Neuron (in vitro differentiated cells): ENCODE measurements around the gene PRKCZ.

ENCODE experiments used
- H2AFZ ChIP-seq: one replicate; pipeline ENCODE4 v1.6.1; 2013; ENCODE audit warnings: low read depth, mild to moderate bottlenecking, inconsistent platforms, low read length, moderate library complexity
- H3K27me3 ChIP-seq: one replicate; pipeline ENCODE4 v1.6.1; 2013; ENCODE audit warnings: low read length; ENCODE audit not compliant: insufficient read depth
- H3K36me3 ChIP-seq: one replicate; pipeline ENCODE4 v1.6.1; 2013; ENCODE audit warnings: low read length; ENCODE audit not compliant: insufficient read depth
- H3K4me1 ChIP-seq: one replicate; pipeline ENCODE4 v1.6.1; 2013; ENCODE audit warnings: low read length; ENCODE audit not compliant: insufficient read depth
- H3K4me3 ChIP-seq: 2 replicates; pipeline ENCODE4 v1.5.1; 2013; ENCODE audit warnings: mild to moderate bottlenecking, low read length, moderate library complexity
- H3K9me3 ChIP-seq: one replicate; pipeline ENCODE4 v1.6.1; 2013; ENCODE audit warnings: low read length

Gene PRKCZ

DNA sequence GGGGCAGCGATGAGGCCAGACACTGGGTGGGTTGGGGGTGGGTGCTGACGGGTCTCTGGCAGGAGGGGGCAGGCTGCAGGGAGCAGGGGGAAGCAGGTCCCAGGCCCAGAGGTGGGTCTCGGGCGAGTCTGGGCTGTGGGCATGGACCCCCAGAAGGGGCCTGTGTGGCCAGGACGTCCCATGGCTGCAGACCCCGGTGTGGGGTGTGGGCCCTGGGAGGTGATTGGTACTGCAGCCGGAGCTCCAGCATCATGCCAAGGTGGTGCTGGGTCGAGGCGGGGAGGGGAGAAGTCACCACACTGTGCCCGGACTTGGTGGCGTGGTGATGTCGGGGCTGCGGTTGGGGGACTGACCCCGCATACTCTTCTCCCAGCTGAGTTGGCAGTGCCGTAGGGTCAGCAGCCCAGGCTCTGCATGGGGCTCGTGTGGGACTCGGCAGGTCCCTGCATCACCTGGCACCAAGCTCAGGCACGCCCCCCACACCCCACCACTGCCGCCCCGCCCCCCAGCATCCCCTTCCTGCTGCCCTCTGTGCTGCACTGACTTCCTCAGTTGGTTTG, 31.2 kb downstream of the PRKCZ start:
- Histone ChIP-seq H3K4me1 (no peaks in the 10 kb centered on the region), H3K36me3 (no peaks in the 10 kb centered on the region), H3K27me3 (peaks cover 9% of the 10 kb centered on the region)

DNA sequence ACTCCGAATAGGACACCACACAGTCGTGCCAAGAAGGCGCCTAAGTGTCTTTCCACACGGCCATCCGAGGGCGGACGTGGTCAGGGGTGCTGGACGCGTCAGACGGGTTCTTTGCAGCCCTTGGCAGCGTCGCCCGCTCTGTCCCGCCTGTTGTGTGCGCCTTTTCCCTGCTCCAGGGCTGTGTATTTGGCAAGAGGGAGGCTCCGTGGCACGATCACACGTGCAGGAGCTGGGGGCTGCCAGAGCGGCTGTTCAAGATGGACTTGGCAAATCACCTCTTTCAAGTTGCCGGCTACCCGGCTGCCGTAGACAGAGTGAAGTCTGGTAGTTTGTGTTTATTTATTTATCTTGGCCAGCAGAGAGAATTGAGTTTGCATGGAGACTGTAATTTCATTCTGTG, 31.9 kb downstream of the PRKCZ start:
- Histone ChIP-seq H3K36me3 (no peaks in the 10 kb centered on the region), H3K9me3 (peaks cover 14% of the 10 kb centered on the region), H3K4me3 (no peak overlapping the region), H3K27me3 (peaks cover 9% of the 10 kb centered on the region), H3K4me1 (peaks cover 5% of the 10 kb centered on the region), H2AFZ (no peak overlapping the region)

More for the DNA sequence above, 31.2 kb downstream of the PRKCZ start:
- Histone ChIP-seq H2AFZ (no peak overlapping the region), H3K4me3 (no peak overlapping the region), H3K9me3 (peaks cover 17% of the 10 kb centered on the region)

DNA sequence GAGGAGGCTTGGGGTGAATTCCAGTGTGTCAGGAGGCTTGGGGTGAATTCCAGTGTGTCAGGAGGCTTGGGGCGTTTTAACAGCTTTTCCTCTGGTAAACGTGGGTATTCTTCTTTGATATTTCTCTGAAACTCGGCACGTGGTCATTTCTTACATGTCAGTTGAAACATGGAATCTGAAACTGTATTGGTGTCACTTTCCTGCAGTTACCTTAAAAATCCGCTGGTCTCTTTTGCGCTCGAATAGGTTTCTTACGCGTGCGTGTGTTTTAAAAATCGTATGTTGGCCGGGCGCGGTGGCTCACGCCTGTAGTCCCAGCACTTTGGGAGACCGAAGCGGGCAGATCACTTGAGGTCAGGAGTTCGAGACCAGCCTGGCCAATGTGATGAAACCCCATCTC, 33.5 kb downstream of the PRKCZ start:
- Histone ChIP-seq H2AFZ (no peak overlapping the region), H3K36me3 (no peaks in the 10 kb centered on the region), H3K4me1 (peaks cover 5% of the 10 kb centered on the region), H3K4me3 (no peak overlapping the region), H3K27me3 (peaks cover 11% of the 10 kb centered on the region), H3K9me3 (peaks cover 11% of the 10 kb centered on the region)

DNA sequence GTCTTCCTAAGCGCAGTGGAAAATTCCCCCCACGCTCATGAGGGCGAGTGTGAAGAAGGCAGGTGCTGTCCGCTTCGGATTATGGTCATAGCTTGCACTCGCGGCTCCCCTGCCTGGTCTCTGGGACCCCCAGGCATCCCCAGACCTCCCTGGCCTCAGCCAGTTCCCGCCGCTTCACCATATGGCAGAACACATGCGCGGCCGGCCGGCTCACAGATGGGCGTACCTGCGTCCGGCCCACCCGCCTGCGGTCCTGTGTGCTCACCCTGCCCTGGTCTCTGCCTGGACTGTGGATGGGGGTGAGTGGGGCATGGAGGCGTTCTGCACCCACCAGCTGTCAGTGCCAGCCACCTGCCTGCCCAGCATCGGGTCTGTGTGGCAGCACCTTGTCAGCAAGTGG, 34.1 kb downstream of the PRKCZ start:
- Histone ChIP-seq H3K4me1 (peaks cover 5% of the 10 kb centered on the region), H2AFZ (no peak overlapping the region), H3K9me3 (peaks cover 8% of the 10 kb centered on the region), H3K27me3 (peaks cover 13% of the 10 kb centered on the region), H3K4me3 (no peak overlapping the region), H3K36me3 (no peaks in the 10 kb centered on the region)

DNA sequence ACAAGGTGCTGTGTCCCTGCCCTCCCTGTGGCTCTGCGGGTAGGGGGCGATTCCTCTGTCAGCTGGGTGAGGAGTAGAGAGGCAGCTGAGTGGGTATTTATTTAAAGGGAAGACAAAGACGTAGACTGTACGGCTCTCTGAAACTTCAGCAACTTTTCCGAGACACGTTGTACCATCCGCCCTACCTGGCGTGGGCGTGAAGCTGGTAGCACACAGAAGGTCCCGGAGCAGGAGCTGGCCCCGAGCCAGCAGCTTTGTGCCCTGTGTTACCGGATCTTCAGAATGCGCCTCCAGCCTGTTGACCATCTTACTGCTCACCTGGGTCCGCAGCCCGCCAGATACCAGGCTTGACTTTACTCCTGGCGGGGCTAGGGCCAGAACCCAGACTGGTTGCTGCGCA, 34.9 kb downstream of the PRKCZ start:
- Histone ChIP-seq H3K4me3 (no peak overlapping the region), H3K4me1 (peaks cover 5% of the 10 kb centered on the region), H3K9me3 (peaks cover 8% of the 10 kb centered on the region), H3K27me3 (peaks cover 15% of the 10 kb centered on the region), H3K36me3 (no peaks in the 10 kb centered on the region), H2AFZ (no peak overlapping the region)

DNA sequence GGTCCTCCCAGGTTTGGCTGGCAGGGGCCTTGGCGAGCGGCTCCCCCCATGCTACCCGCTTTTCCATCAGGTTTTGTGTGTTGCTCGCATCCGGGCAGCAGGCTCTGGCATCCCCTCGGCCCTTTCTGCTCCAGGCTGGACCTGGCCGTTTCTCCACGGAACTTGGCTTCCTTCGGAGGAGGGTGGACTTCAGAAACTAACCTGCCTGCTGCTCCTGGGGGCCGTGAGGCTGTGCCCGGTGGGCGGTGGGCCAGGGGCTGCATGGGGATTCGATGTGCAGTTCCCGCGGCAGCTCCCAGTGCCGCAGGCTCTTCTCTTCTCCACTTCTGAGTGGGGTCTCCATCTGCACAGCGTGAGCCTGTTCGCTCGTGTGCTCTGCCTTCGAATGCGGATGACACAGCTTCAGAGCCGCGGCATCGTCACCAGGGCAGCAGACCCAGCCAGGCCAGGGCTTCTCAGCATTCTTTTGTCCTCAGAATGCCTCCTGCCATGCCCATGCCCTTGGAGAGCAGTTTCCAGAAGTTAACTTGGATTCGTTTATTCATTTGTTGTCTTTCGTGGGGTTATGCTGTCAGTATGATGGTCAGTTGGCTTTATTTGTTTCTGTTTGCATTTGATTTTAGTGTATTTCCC, 36.4 kb downstream of the PRKCZ start:
- Histone ChIP-seq H3K9me3 (peaks cover 4% of the 10 kb centered on the region), H3K4me3 (no peak overlapping the region), H2AFZ (no peak overlapping the region), H3K27me3 (peaks cover 18% of the 10 kb centered on the region), H3K4me1 (peaks cover 5% of the 10 kb centered on the region), H3K36me3 (no peaks in the 10 kb centered on the region)

DNA sequence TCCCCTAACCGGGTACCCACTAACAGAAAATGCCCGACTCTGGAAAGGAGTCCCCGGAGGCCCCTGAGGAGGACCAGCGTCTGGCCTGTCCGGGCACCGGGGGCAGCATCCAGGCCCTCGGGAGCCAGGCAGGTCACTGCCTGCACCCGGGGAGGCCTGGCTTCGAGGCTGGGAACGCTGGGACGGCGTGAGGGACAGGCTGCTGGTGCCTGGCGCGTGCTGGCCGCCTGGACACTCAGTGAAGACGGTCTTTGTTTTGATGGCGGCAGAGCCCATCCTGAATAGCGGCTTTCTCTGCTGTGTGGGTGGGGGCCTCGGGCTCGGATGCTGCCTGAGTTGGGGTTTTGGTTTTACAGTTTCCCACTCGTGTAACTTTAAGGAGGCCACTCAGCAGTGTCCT, 37.6 kb downstream of the PRKCZ start:
- Histone ChIP-seq H3K36me3 (no peaks in the 10 kb centered on the region), H3K4me1 (peaks cover 5% of the 10 kb centered on the region), H3K9me3 (peaks cover 2% of the 10 kb centered on the region), H3K4me3 (no peak overlapping the region), H3K27me3 (peaks cover 19% of the 10 kb centered on the region), H2AFZ (no peak overlapping the region)

DNA sequence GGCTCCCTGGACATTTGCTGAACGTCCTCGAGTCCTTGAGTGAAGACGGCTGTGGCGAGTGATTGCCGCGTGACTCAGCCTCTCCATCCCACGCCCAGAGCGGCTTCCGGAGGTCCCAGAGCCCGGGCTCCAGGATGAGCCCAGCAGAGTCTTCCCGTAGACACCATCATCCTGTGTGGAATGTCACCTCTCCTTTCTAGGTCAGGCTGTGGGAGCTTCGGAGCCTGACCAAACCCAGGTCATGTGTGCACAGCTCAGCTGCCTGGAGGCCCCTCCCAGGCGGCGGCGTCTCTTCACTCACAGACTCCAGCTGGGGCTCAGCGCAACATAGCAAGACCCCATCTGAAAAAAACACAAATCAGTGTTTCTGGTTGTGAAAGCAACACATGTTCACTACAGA, 38.2 kb downstream of the PRKCZ start:
- peaks cover 5% of the 10 kb centered on the region for H3K4me1 ChIP-seq
- peaks cover under 1% of the 10 kb centered on the region for H3K9me3 ChIP-seq
- H3K27me3 ChIP-seq, result peaks cover 23% of the 10 kb centered on the region
- H3K4me3 ChIP-seq, result no peak overlapping the region
- no peaks in the 10 kb centered on the region for H3K36me3 ChIP-seq
- no peak overlapping the region for H2AFZ ChIP-seq

DNA sequence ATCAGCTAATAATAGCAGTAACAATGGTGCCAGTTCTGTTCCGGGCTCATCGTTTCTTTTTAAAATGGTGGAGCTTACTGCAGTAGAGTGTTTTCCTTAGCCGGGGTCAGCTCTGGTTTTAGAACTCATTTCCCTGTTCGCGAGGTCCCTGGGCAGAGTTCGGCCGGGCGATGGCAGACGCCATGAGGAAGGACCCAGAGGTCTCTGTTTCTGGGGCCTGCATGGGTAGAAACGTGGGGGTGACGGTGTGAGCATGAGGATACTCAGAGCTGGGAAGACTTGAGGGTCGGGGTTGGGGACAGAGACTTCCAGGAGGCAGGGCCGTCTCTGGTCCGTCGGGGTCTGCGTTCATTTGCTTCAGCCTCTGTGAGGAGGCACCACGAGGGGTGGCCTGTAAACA, 38.8 kb downstream of the PRKCZ start:
- peaks cover 3% of the 10 kb centered on the region for H3K9me3 ChIP-seq
- no peak overlapping the region for H3K4me3 ChIP-seq
- H3K4me1 ChIP-seq, result peaks cover 5% of the 10 kb centered on the region
- no peaks in the 10 kb centered on the region for H3K36me3 ChIP-seq
- peaks cover 23% of the 10 kb centered on the region for H3K27me3 ChIP-seq
- H2AFZ ChIP-seq, result no peak overlapping the region

DNA sequence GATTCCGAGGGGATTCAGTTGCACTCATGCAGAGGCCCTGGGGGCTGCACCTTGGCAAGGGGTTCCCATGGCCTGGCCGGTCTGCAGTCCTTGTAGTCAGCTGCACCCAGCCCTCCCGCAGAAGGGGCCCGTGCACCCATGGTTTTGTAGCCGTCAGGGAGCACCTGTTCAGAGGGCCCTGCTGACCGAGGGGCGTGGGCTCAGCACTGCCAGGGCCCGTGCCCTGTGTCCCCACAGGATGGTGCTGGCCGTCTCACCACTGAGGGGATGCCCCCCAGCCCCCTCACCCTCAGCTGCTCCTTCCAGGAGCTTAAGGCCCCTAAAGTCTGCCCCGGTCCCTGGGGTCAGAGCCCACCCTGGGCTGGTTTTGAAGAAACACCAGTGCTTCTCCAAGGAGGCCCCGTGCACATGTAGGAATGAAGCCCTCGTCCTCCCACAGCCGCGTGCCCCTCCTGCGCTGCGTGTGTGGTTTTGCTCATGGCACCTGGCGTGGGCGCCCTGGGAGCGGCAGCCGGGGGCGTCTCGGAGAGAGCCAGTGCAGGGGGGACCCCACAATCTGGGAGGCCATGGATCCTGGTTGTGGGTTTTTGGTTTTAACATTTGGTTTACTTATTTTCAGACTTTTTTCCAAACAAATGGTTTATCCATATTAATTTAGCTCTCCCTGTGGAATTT, 40.1 kb downstream of the PRKCZ start:
- H3K4me1 ChIP-seq, result peaks cover 5% of the 10 kb centered on the region

DNA sequence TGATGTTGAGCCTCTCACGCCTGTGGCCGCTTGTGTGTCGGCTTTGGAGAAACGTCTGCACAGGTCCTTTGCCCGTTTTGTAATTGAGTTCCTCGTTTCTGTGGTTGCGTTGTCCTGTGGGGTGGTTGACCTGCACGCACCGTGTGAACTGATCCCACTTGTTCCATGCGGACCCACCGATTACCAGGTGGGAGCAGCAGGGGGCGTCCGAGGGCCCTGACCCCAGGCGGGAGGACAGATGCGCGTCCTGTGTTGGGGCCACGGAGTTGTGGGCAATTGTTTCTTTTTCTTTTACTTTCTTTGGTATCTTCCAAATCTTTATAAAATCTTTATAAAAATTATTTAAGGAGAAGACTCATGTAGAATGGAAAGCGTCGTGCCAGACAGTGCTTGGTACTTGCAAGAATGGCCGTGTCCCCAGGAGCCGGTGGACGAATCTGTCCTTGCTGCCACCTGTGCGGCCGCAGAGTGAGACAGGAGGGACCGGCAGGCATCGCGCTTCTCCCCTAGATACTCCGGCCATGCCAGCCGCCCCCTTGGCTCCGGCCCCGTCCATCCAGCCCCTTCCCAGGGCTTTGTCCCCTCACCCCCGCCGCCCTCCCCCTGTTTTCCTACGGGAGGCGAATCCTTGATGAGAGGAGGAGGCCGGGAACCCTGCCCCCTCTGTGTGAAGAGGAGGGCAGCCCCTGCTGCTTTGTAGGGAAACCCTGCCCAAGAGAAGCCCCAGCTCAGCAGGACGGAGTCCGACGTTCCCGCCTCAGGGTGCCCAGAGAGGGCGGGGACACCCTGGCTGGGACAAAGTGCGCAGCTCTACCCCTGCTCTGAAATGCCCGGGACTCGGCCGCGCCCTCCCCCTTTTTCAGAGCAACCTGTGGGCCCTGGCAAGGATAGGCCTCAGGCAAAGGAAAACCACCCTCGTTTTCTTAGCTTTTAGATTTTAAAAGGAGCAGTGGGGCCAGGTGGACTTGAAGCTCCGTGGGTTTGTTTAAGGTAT, 41.7 kb downstream of the PRKCZ start:
- Histone ChIP-seq H3K4me1 (peaks cover under 1% of the 10 kb centered on the region), H2AFZ (no peak overlapping the region), H3K4me3 (no peak overlapping the region), H3K27me3 (peaks cover 14% of the 10 kb centered on the region), H3K36me3 (no peaks in the 10 kb centered on the region), H3K9me3 (peaks cover 7% of the 10 kb centered on the region)

More for the DNA sequence above, 40.1 kb downstream of the PRKCZ start:
- Histone ChIP-seq H3K9me3 (peaks cover 4% of the 10 kb centered on the region), H2AFZ (no peak overlapping the region), H3K27me3 (peaks cover 14% of the 10 kb centered on the region), H3K36me3 (no peaks in the 10 kb centered on the region), H3K4me3 (no peak overlapping the region)

DNA sequence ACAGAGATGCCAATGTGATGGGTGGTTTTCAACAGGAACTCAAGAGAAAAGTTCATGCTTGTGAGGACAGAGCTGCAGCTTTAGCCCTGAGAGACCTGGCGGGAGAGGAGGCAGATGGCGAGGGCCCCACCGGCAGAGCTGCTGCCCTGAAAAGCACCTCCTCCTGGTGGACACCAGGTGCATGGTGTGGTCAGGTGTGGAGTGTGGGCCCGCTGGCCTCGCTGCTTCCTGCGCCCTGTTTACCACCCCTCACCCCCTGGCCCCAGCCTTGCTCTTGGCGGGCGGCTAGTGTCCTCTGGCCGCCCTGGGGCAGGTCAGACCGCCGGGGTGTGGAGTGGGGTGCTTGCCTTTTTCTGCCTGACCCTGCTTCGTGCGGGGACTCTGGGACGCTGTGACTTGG, 42.8 kb downstream of the PRKCZ start:
- Histone ChIP-seq H3K4me3 (no peak overlapping the region), H3K4me1 (no peaks in the 10 kb centered on the region), H3K36me3 (no peaks in the 10 kb centered on the region), H2AFZ (no peak overlapping the region), H3K9me3 (peaks cover 7% of the 10 kb centered on the region), H3K27me3 (peaks cover 12% of the 10 kb centered on the region)

DNA sequence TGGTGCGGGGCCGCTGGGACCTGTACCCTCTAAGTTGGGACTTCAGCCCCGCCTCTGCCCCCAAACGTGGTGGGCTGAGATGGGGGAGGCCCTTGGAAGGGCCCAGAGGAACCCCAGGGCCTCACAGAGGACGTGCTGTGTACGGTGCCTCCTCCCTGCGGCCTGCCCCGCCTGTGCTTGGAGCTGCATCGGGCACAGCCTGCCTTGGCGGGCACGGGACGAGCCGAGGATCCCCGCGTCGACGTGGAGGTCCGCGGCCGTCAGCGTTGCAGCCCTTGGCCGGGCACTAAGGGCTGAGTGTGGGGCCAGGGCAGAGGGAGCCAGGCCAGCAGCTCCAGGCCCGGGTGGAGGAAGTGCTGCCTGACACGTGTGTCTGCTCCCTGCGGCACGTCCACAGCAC, 43.4 kb downstream of the PRKCZ start:
- no peak overlapping the region for H3K4me3 ChIP-seq
- peaks cover 7% of the 10 kb centered on the region for H3K9me3 ChIP-seq
- no peaks in the 10 kb centered on the region for H3K4me1 ChIP-seq
- no peaks in the 10 kb centered on the region for H3K36me3 ChIP-seq
- peaks cover 12% of the 10 kb centered on the region for H3K27me3 ChIP-seq
- no peak overlapping the region for H2AFZ ChIP-seq
